SK-N-SH (cell line): Measurements from ENCODE around the gene KIR2DL4. TPM values are rescaled to one million over a fixed set of nuclear protein-coding genes. Genes with fewer than 3 reads are reported as not detected.

ENCODE experiments used
- CTCF ChIA-PET: fragments of 300-600, 350-600 bp; formaldehyde crosslinking; extraction: SDS; loops from one replicate; lab custom pipeline; 2021; lab: Yijun Ruan, JAX
- POLR2A ChIA-PET: fragments of 350-600 bp; sonication (Branson Sonifier 250); formaldehyde crosslinking; extraction: SDS; loops from one replicate; lab custom pipeline; 2020; ENCODE audit warnings: antibody characterized with exemption, inconsistent platforms; lab: Yijun Ruan, JAX
- DNase-seq: peaks from one replicate; pipeline ENCODE4 v3.0.0; 2012
- H2AFZ ChIP-seq: fragments of 200-600 bp; sonication (generic); 2 replicates; pipeline ENCODE4 v1.8.1; 2016; ENCODE audit warnings: antibody characterized with exemption, mild to moderate bottlenecking, low read depth
- H3F3A ChIP-seq: fragments of 200-600 bp; sonication (generic); replicated peaks from 2 replicates; pipeline ENCODE3; 2016; ENCODE audit warnings: antibody characterized with exemption, mild to moderate bottlenecking; ENCODE audit not compliant: insufficient read depth
- H3K27ac ChIP-seq, 2 experiments: fragments of 200-500 bp in 1 of 2; fragments of 200-600 bp in 1 of 2; sonication (Bioruptor generic) in 1 of 2; sonication (generic), shearing (Covaris generic) in 1 of 2; 2 replicates each; pipeline versions ENCODE4 v1.5.1 to v1.6.1; 2014 to 2016; ENCODE audit warnings: low read depth in 2 of 2, inconsistent platforms in 1 of 2, low read length in 1 of 2, mild to moderate bottlenecking in 1 of 2, mixed read lengths in 1 of 2
- H3K27me3 ChIP-seq: fragments of 200-600 bp; sonication (generic), shearing (Covaris generic); 2 replicates; pipeline ENCODE4 v1.6.1; 2016; ENCODE audit warnings: mixed run types; ENCODE audit not compliant: insufficient read depth
- H3K36me3 ChIP-seq, 2 experiments: fragments of 200-500 bp in 1 of 2; fragments of 200-600 bp in 1 of 2; sonication (Bioruptor generic) in 1 of 2; sonication (generic) in 1 of 2; replicated peaks in 1 of 2; 2 replicates each; pipeline versions ENCODE3 to v1.5.1; 2014 to 2016; ENCODE audit warnings: low read length in 1 of 2, mild to moderate bottlenecking in 1 of 2; ENCODE audit not compliant: insufficient read depth in 2 of 2, control insufficient read depth in 1 of 2
- H3K4me1 ChIP-seq, 2 experiments: fragments of 200-500 bp in 1 of 2; fragments of 200-600 bp in 1 of 2; sonication (Bioruptor generic) in 1 of 2; sonication (generic), shearing (Covaris generic) in 1 of 2; 2 replicates each; pipeline versions ENCODE4 v1.5.1 to v1.6.1; 2014 to 2016; ENCODE audit warnings: low read depth in 1 of 2, low read length in 1 of 2, mixed run types in 1 of 2; ENCODE audit not compliant: insufficient read depth in 2 of 2, control insufficient read depth in 1 of 2
- H3K4me2 ChIP-seq: fragments of 200-600 bp; sonication (generic), shearing (Covaris generic); 2 replicates; pipeline ENCODE4 v1.6.1; 2017; ENCODE audit warnings: mixed run types
- H3K4me3 ChIP-seq, 2 experiments: fragments of 200-500 bp in 1 of 2; fragments of 200-600 bp in 1 of 2; sonication (Bioruptor generic) in 1 of 2; sonication (generic), shearing (Covaris generic) in 1 of 2; 2 replicates each; pipeline versions ENCODE4 v1.5.1 to v1.8.1; 2014 to 2016; ENCODE audit warnings: low read depth in 2 of 2, inconsistent platforms in 1 of 2, low read length in 1 of 2, mild to moderate bottlenecking in 1 of 2, mixed read lengths in 1 of 2, moderate library complexity in 1 of 2
- H3K79me2 ChIP-seq: fragments of 200-600 bp; sonication (generic); 2 replicates; pipeline ENCODE4 v1.8.1; 2017; ENCODE audit warnings: mild to moderate bottlenecking; ENCODE audit not compliant: insufficient read depth
- H3K9ac ChIP-seq: fragments of 200-600 bp; sonication (generic); 2 replicates; pipeline ENCODE4 v1.6.1; 2017; ENCODE audit warnings: mixed run types
- H3K9me2 ChIP-seq: fragments of 200-600 bp; sonication (generic); 2 replicates; pipeline ENCODE4 v1.6.1; 2017; ENCODE audit warnings: mixed run types
- H3K9me3 ChIP-seq: fragments of 200-600 bp; sonication (generic); 2 replicates; pipeline ENCODE4 v1.6.1; 2017; ENCODE audit warnings: mixed run types, mild to moderate bottlenecking, moderate library complexity
- H4K20me1 ChIP-seq: fragments of 200-600 bp; sonication (generic); 2 replicates; pipeline ENCODE4 v1.6.1; 2017; ENCODE audit warnings: mild to moderate bottlenecking, mixed run types; ENCODE audit not compliant: insufficient read depth
- CHD2 ChIP-seq: fragments of 150-350 bp; IDR thresholded peaks from 2 replicates; pipeline ENCODE4 v1.6.1; 2018; ENCODE audit warnings: low read length; ENCODE audit not compliant: partially characterized antibody
- EP300 ChIP-seq, 2 experiments: IDR thresholded peaks; 2 replicates each; pipeline versions ENCODE4 v1.4.0 to v1.6.1; 2012; ENCODE audit warnings: borderline replicate concordance in 1 of 2, low read depth in 1 of 2, low read length in 1 of 2
- FOXJ3 ChIP-seq: sonication (generic); formaldehyde crosslinking; IDR thresholded peaks from 2 replicates; pipeline ENCODE4 v1.5.1; 2020; ENCODE audit warnings: mild to moderate bottlenecking, missing genetic modification reagents
- GABPA ChIP-seq: IDR thresholded peaks from 2 replicates; pipeline ENCODE4 v1.4.0; 2012; ENCODE audit warnings: low read depth, mild to moderate bottlenecking
- GATA2 ChIP-seq: sonication (generic); formaldehyde crosslinking; IDR thresholded peaks from 2 replicates; pipeline ENCODE4 v1.5.0; 2020; ENCODE audit warnings: mild to moderate bottlenecking, missing genetic modification reagents
- IRF3 ChIP-seq: fragments of 150-350 bp; IDR thresholded peaks from 2 replicates; pipeline ENCODE4 v1.6.1; 2016; ENCODE audit warnings: mild to moderate bottlenecking, low read depth, low read length
- JUND ChIP-seq: IDR thresholded peaks from 2 replicates; pipeline ENCODE4 v1.4.0; 2012
- MAX ChIP-seq: IDR thresholded peaks from 2 replicates; pipeline ENCODE4 v1.4.0; 2012; ENCODE audit warnings: low read depth
- MXI1 ChIP-seq: IDR thresholded peaks from 2 replicates; pipeline ENCODE4 v1.6.1; 2012; ENCODE audit warnings: mild to moderate bottlenecking, low read depth, low read length, improper control_type of control experiment
- NFIC ChIP-seq: IDR thresholded peaks from 2 replicates; pipeline ENCODE4 v1.4.0; 2012; ENCODE audit warnings: borderline replicate concordance
- NRF1 ChIP-seq: IDR thresholded peaks from 2 replicates; pipeline ENCODE4 v1.6.1; 2012; ENCODE audit warnings: low read depth, mild to moderate bottlenecking, low read length
- PBX3 ChIP-seq: IDR thresholded peaks from 2 replicates; pipeline ENCODE4; 2012
- RAD21 ChIP-seq: IDR thresholded peaks from 2 replicates; pipeline ENCODE4 v1.6.1; 2012; ENCODE audit warnings: mild to moderate bottlenecking, low read length
- RCOR1 ChIP-seq: fragments of 150-350 bp; IDR thresholded peaks from 2 replicates; pipeline ENCODE4 v1.6.1; 2017; ENCODE audit warnings: antibody characterized with exemption, low read length
- RFX5 ChIP-seq: IDR thresholded peaks from 2 replicates; pipeline ENCODE4 v1.6.1; 2012; ENCODE audit warnings: mild to moderate bottlenecking, improper control_type of control experiment, low read length
- RXRA ChIP-seq: IDR thresholded peaks from 2 replicates; pipeline ENCODE4 v1.4.0; 2012; ENCODE audit warnings: low read depth, mild to moderate bottlenecking, borderline replicate concordance
- SIN3A ChIP-seq: IDR thresholded peaks from 2 replicates; pipeline ENCODE4 v1.6.1; 2012; ENCODE audit warnings: low read depth, mild to moderate bottlenecking, low read length, moderate library complexity, borderline replicate concordance
- SMC3 ChIP-seq: IDR thresholded peaks from 2 replicates; pipeline ENCODE4 v1.6.1; 2012; ENCODE audit warnings: low read depth, low read length, improper control_type of control experiment
- TAF1 ChIP-seq: IDR thresholded peaks from 2 replicates; pipeline ENCODE4 v1.6.1; 2012; ENCODE audit warnings: low read depth, mild to moderate bottlenecking, low read length, moderate library complexity, borderline replicate concordance
- TCF12 ChIP-seq: IDR thresholded peaks from 2 replicates; pipeline ENCODE4 v1.4.0; 2012
- TEAD4 ChIP-seq: IDR thresholded peaks from 2 replicates; pipeline ENCODE4 v1.4.0; 2012; ENCODE audit warnings: mild to moderate bottlenecking, borderline replicate concordance; ENCODE audit not compliant: insufficient read depth
- USF2 ChIP-seq: fragments of 150-350 bp; IDR thresholded peaks from 2 replicates; pipeline ENCODE4 v1.6.1; 2017; ENCODE audit warnings: antibody characterized with exemption, low read length, low read depth, borderline replicate concordance
- WGBS: methylation state at CpG from one replicate; pipeline ENCODE4 v1.1.6; 2017; ENCODE audit warnings: low lambda C conversion rate; 5-methylcytosine and 5-hydroxymethylcytosine counted together
- polyA plus RNA-seq, 3 experiments: library from polyadenylated mRNA; depleted of rRNA; stranded (reverse); fragments of >200 nt; gene quantifications; 2 replicates each; pipeline ENCODE4 v1.2.3, GENCODE V29; 2012

KIR2DL4 gene
- polyA plus RNA-seq, 1 of the 3 experiments (the other 2 are of a cell fraction): not detected

- Histone ChIP-seq H3F3A (no peaks in the 10 kb centered on the region), H3K4me1 (no peaks in the 10 kb centered on the region), H3K9ac (no peak overlapping the region), H3K27me3 (peaks cover 29% of the 10 kb centered on the region; the same call in 1 of the 2 replicates), H3K9me2 (no peaks in the 10 kb centered on the region), H3K27ac (no peak overlapping the region), H2AFZ (no peak overlapping the region), H3K4me2 (no peak overlapping the region), H3K36me3 (no peaks in the 10 kb centered on the region), H4K20me1 (no peaks in the 10 kb centered on the region), H3K9me3 (no peaks in the 10 kb centered on the region), H3K4me3 (no peak overlapping the region), H3K79me2 (no peaks in the 10 kb centered on the region)
- DNase-seq: no peak
- ChIA-PET POLR2A (no interaction called here), CTCF (no interaction called here)
- WGBS: 20% methylated on average over 6 of the region's 6 CpGs
- TF ChIP-seq TAF1: no peak
Measured at GRCh38 chr19:54791476-54791875, 11.9 kb upstream of the KIR2DL4 start.

- no peaks in the 10 kb centered on the region for H3K79me2 ChIP-seq
- no peak overlapping the region for H2AFZ ChIP-seq
- H3K4me3 ChIP-seq: peak overlapping the region; percentile 12 to 52; a peak in 2 of 4 replicates
- peaks cover 25% of the 10 kb centered on the region; the same call in 1 of the 2 replicates for H3K27me3 ChIP-seq
- 2% methylated on average over 8 of the region's 8 CpGs for WGBS
- H4K20me1 ChIP-seq: no peaks in the 10 kb centered on the region
- CTCF ChIA-PET: no interaction called here
- H3F3A ChIP-seq: no peaks in the 10 kb centered on the region
- peak overlapping the region; percentile 25; the same call in 1 of the 2 replicates for H3K4me2 ChIP-seq
- H3K4me1 ChIP-seq: no peaks in the 10 kb centered on the region
- DNase-seq: no peak
- no peaks in the 10 kb centered on the region for H3K36me3 ChIP-seq
- no peak for TF ChIP-seq TCF12
- no peak for TF ChIP-seq MXI1
- no peak for TF ChIP-seq RAD21
- no peak for TF ChIP-seq SMC3
- TF ChIP-seq, all 33 proteins: peak for 0
- POLR2A ChIA-PET: no interaction called here
- no peaks in the 10 kb centered on the region for H3K9me2 ChIP-seq
- no peak overlapping the region for H3K27ac ChIP-seq
- H3K9me3 ChIP-seq: no peaks in the 10 kb centered on the region
- no peak overlapping the region for H3K9ac ChIP-seq
Measured at GRCh38 chr19:54792814-54793213, 10.6 kb upstream of the KIR2DL4 start.

- Histone ChIP-seq H3K9ac (no peak overlapping the region), H3K4me1 (no peaks in the 10 kb centered on the region), H3K9me2 (no peaks in the 10 kb centered on the region), H3K79me2 (no peaks in the 10 kb centered on the region), H3K4me3 (no peak overlapping the region), H3F3A (no peaks in the 10 kb centered on the region), H3K4me2 (no peak overlapping the region), H3K27ac (no peak overlapping the region), H4K20me1 (no peaks in the 10 kb centered on the region), H2AFZ (no peak overlapping the region), H3K9me3 (no peaks in the 10 kb centered on the region), H3K36me3 (no peaks in the 10 kb centered on the region), H3K27me3 (peaks cover 24% of the 10 kb centered on the region; the same call in 1 of the 2 replicates)
- CTCF ChIA-PET: no interaction called here
- TF ChIP-seq EP300 (IDR thresholded peaks at IDR 0.05; ENCODE audit: borderline replicate concordance in 1 of 2, low read depth in 1 of 2, low read length in 1 of 2): no peak
- TF ChIP-seq MXI1: no peak
- no peak for TF ChIP-seq TAF1
- no peak for TF ChIP-seq USF2
- no peak for TF ChIP-seq JUND
- no peak for TF ChIP-seq MAX
- no peak for TF ChIP-seq NFIC
- no peak for TF ChIP-seq GABPA
- no peak for TF ChIP-seq PBX3
- no peak for TF ChIP-seq FOXJ3 (CRISPR knock-in tag)
- no peak for TF ChIP-seq SIN3A
- no peak for TF ChIP-seq CHD2
- TF ChIP-seq IRF3: no peak
- no peak for TF ChIP-seq RXRA
- TF ChIP-seq NRF1: no peak
- TF ChIP-seq GATA2 (CRISPR knock-in tag): no peak
- no peak for TF ChIP-seq TEAD4
- no peak for TF ChIP-seq RFX5
- no peak for TF ChIP-seq RCOR1
- DNase-seq: no peak
- POLR2A ChIA-PET: no interaction called here
- 0% methylated on average over 1 of the region's 1 CpG for WGBS
Measured at GRCh38 chr19:54795758-54796157, 7.7 kb upstream of the KIR2DL4 start.
